Skeletal muscle tissue (tissue), 4 donors: ENCODE measurements around the gene MAD1L1. TPM values are rescaled to one million over a fixed set of nuclear protein-coding genes. Genes with fewer than 3 reads are reported as not detected.

ENCODE experiments used
- H3K27ac ChIP-seq: one replicate; pipeline ENCODE4 v1.7.0; 2013; ENCODE audit warnings: mild to moderate bottlenecking, low read depth, low read length, inconsistent platforms
- H3K27me3 ChIP-seq, 3 donors: one replicate each; pipeline ENCODE4 v1.7.0; 2013; ENCODE audit warnings: low read length in 3 of 3; ENCODE audit not compliant: control insufficient read depth in 3 of 3, insufficient read depth in 3 of 3
- H3K36me3 ChIP-seq, 3 donors: one replicate each; pipeline ENCODE4 v1.7.0; 2013; ENCODE audit warnings: low read length in 3 of 3; ENCODE audit not compliant: control insufficient read depth in 3 of 3, insufficient read depth in 3 of 3
- H3K4me1 ChIP-seq, 3 donors: one replicate each; pipeline ENCODE4 v1.7.0; 2013; ENCODE audit warnings: low read length in 3 of 3, mild to moderate bottlenecking in 3 of 3; ENCODE audit not compliant: control insufficient read depth in 3 of 3, insufficient read depth in 3 of 3
- H3K4me3 ChIP-seq, 3 donors: one replicate each; pipeline ENCODE4 v1.7.0; 2013; ENCODE audit warnings: low read length in 3 of 3
- H3K9ac ChIP-seq, 3 donors: one replicate each; pipeline ENCODE4 v1.7.0; 2013; ENCODE audit warnings: low read length in 3 of 3, mild to moderate bottlenecking in 3 of 3, moderate library complexity in 2 of 3, low read depth in 1 of 3
- H3K9me3 ChIP-seq, 3 donors: one replicate each; pipeline ENCODE4 v1.7.0; 2013; ENCODE audit warnings: low read length in 3 of 3; ENCODE audit not compliant: control insufficient read depth in 3 of 3
- total RNA-seq: library from RNA; depleted of rRNA; stranded (reverse); fragments of >200 nt; gene quantifications from one replicate; pipeline ENCODE4 v1.2.3, GENCODE V29; 2014
- donor health status: Osteomylitis.

The MAD1L1 gene
- total RNA-seq, 1 donor from 2014 or later: 42.3 TPM

- no peaks in the 10 kb centered on the region for H3K27me3 ChIP-seq
- no peak overlapping the region for H3K4me3 ChIP-seq
- H3K36me3 ChIP-seq: peaks cover 0 to under 1% (median 0%) of the 10 kb centered on the region in 3 donors
- no peak overlapping the region for H3K9ac ChIP-seq
- no peaks in the 10 kb centered on the region for H3K9me3 ChIP-seq
- no peaks in the 10 kb centered on the region for H3K4me1 ChIP-seq
- no peak overlapping the region for H3K27ac ChIP-seq
Measured at GRCh38 chr7:1925973-1926907, 306.5 kb downstream of the MAD1L1 start.

GRCh38 chr7:1925349-1925748 is 307.4 kb downstream of the MAD1L1 start:
- no peak overlapping the region for H3K9ac ChIP-seq
- H3K4me3 ChIP-seq: no peak overlapping the region

DNA sequence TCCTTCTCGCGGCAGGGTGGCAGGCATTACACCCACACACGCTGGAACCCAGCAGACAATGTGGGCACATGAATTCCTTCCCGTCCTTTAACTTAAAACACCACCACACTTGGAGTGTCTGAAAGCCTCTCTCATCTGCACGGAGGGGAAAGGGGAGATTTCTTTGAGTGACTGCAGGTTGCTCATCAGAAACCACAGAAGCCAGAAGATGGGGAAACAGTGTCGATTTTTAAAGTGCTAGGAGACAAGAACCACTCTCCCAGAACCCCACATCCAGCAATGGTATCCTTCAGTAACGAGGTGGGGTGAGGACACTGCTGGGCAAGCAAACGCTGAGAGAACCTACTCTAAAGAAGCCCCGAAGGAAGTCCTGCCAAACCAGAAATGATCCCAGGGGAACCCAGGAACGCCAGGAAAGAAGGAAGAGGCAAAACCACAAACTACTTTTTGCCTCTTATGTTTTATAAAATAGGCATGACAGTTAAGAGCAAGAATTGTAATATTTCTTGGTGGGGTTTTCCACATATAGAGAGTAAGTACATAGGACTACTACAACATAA is 308.4 kb downstream of the MAD1L1 start:
- peaks cover 9 to 15% (median 10%) of the 10 kb centered on the region in 3 donors for H3K4me1 ChIP-seq
- H3K27me3 ChIP-seq: no peaks in the 10 kb centered on the region
- H3K4me3 ChIP-seq: no peak overlapping the region
- no peak overlapping the region for H3K9ac ChIP-seq
- no peak overlapping the region for H3K27ac ChIP-seq
- H3K36me3 ChIP-seq: no peaks in the 10 kb centered on the region
- H3K9me3 ChIP-seq: no peaks in the 10 kb centered on the region

More at GRCh38 chr7:1925349-1925748, 307.4 kb downstream of the MAD1L1 start:
- H3K36me3 ChIP-seq: no peaks in the 10 kb centered on the region
- H3K9me3 ChIP-seq: no peaks in the 10 kb centered on the region
- no peaks in the 10 kb centered on the region for H3K27me3 ChIP-seq
- no peak overlapping the region for H3K27ac ChIP-seq
- H3K4me1 ChIP-seq: peaks cover 0 to 5% (median 2%) of the 10 kb centered on the region in 3 donors

- H3K36me3 ChIP-seq: no peaks in the 10 kb centered on the region
- no peaks in the 10 kb centered on the region for H3K27me3 ChIP-seq
- H3K9me3 ChIP-seq: no peaks in the 10 kb centered on the region
- no peak overlapping the region for H3K27ac ChIP-seq
- no peak overlapping the region for H3K4me3 ChIP-seq
- no peak overlapping the region for H3K9ac ChIP-seq
- H3K4me1 ChIP-seq: peaks cover 9 to 20% (median 14%) of the 10 kb centered on the region in 3 donors
Measured at GRCh38 chr7:1923409-1924257, 309.1 kb downstream of the MAD1L1 start.

DNA sequence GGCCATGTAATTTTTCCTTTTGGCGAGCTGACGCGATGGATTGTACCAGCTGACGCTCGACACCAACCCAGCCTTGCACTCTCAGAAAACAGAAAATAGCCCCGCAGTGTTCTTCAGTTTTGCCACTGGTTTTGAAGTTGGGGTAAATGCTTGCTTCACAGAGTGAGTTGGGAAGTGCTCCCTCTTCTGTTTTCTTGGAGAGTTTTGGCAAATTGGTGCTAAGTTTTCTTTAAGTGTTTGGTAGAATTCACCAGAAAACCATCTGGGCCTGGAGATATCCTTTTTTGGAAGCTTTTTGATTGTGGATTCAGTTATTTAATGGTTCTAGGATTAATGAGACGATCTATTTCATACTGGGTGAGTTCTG is 309.9 kb downstream of the MAD1L1 start:
- H3K9me3 ChIP-seq: no peaks in the 10 kb centered on the region

DNA sequence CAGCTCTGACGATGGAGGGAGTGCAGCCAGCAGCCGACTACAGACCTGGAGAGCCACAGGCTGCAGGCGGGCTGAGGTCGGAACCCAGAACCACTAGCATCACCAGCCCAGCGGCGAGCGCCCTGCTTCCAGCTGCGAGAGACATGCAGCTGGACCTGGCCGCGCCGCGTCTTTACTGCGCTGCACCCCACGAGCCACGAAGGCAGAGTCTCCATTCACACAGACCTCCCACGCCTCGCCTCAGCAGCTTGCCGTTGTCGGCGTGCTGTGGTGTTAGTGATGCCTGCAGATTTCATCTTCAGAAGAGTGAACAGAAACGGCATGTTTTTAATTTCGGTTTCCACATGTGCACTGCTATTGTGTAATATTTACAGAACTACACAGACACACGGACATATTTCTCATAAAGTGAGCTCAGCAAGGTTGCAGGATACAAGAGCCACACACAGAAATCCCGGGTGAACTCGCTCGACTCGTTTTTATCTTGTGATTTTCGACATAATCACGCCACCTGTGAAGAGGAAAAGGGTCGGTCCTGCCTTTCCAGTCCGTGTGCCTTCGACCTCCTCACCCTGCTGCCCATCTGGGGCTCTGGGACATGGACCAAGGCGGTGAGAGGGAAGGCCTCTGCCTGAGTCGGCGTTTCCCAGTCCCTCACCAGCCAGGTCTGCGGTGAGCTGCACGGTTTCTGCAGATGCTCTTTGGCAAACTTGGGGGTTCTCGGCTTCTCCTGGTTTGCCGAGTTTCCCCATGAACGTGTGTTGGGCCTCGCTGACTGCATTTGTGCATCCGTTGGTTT is 310.5 kb downstream of the MAD1L1 start:
- Histone ChIP-seq H3K27ac (no peak overlapping the region), H3K9ac (no peak overlapping the region), H3K4me3 (no peak overlapping the region), H3K36me3 (no peaks in the 10 kb centered on the region), H3K9me3 (no peaks in the 10 kb centered on the region), H3K4me1 (peaks cover 14 to 29% (median 21%) of the 10 kb centered on the region in 3 donors), H3K27me3 (no peaks in the 10 kb centered on the region)

More for the DNA sequence above, 309.9 kb downstream of the MAD1L1 start:
- no peak overlapping the region for H3K9ac ChIP-seq
- no peaks in the 10 kb centered on the region for H3K36me3 ChIP-seq
- no peaks in the 10 kb centered on the region for H3K27me3 ChIP-seq
- H3K27ac ChIP-seq: no peak overlapping the region
- peaks cover 9 to 23% (median 15%) of the 10 kb centered on the region in 3 donors for H3K4me1 ChIP-seq
- no peak overlapping the region for H3K4me3 ChIP-seq

DNA sequence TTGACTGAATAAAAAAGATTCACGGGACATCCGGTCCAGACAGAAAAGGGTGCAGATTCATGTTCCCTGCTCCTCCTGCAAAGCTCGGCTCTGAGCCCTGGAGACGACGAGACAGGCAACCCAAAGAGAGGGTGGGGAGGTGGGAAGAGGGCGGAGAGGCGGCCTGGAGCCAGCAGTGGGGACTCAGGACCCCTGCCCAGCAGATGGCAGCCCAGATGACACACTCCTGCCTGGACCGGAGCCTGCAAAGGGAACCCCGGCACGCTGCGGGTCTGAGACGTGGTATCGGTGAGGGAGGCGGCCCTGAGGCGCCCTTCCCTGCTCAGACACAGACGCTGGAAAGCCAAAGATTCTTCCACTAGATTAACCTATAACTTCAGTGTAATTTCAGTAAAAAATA is 311.9 kb downstream of the MAD1L1 start:
- Histone ChIP-seq H3K27me3 (no peaks in the 10 kb centered on the region), H3K36me3 (no peaks in the 10 kb centered on the region), H3K9ac (no peak overlapping the region), H3K27ac (no peak overlapping the region), H3K4me1 (peaks cover 15 to 40% (median 28%) of the 10 kb centered on the region in 3 donors), H3K4me3 (no peak overlapping the region), H3K9me3 (no peaks in the 10 kb centered on the region)

DNA sequence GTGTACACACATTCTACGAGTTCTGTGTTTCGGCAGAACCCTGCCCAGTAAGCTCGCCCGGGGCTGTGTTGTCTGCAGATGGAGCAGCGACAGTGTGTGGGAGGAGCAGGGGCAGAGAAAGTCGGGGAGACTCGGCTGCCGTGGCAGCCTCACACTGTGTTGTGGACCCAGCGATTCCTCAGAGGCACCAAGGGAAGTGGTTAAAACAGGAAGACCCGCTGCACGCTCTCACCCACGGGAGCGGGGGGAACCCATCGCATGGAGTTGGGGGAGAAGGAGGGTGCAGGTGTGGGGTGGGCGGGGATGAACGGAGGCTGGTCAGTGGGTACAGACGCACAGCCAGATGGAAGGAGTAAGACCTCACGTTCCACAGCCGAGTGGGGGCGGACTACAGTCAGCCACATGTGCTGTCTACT is 312.5 kb downstream of the MAD1L1 start:
- peaks cover 15 to 40% (median 28%) of the 10 kb centered on the region in 3 donors for H3K4me1 ChIP-seq
- H3K4me3 ChIP-seq: peak overlapping the region in 1 of 3 donors; percentile 51
- H3K27me3 ChIP-seq: no peaks in the 10 kb centered on the region
- H3K9me3 ChIP-seq: no peaks in the 10 kb centered on the region
- H3K36me3 ChIP-seq: no peaks in the 10 kb centered on the region
- peak overlapping the region in 1 of 3 donors; percentile 8 for H3K9ac ChIP-seq
- no peak overlapping the region for H3K27ac ChIP-seq

DNA sequence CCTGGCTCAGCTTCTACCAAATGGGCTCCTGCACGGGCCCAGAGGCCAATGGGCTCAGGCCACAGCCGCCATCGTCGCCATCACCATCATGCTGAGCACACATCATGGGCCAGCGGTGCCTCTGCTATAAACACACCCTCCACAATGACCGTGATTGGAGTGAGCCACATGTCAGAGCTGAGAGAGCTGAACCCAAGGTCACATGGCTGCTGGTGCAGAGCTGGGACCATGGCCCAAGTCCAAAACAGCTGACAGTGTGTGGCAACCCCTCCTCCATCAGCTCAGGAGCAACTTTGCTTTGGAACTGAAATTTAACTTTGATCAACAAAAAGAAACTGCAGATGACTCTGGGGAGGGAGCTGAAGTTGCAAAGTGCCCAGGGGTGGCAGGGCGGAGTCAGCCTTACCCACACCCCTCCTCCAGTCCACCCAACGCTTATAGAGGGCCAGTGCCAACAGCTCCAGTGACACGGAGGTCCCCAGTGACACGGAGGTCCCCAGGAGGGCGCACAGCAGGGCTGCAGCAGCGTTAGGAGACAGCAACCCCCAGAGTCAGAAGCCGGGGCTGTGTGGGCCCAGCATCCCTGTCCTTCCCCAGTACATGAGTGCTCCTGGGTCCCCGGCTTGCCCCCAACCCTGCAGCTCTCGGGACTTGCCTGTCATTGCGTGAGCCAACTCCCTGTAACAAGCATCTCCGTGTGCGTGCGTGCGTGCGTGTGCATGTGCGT is 313.0 kb downstream of the MAD1L1 start:
- peak overlapping the region in 1 of 3 donors; percentile 8 for H3K9ac ChIP-seq
- H3K9me3 ChIP-seq: no peaks in the 10 kb centered on the region
- no peaks in the 10 kb centered on the region for H3K27me3 ChIP-seq
- H3K27ac ChIP-seq: no peak overlapping the region
- H3K4me1 ChIP-seq: peaks cover 15 to 43% (median 28%) of the 10 kb centered on the region in 3 donors
- H3K4me3 ChIP-seq: peak overlapping the region in 2 of 3 donors; percentile 13 to 51
- no peaks in the 10 kb centered on the region for H3K36me3 ChIP-seq
